HCT116 (cell line): ENCODE data around the gene LTB. TPM values are rescaled to one million over a fixed set of nuclear protein-coding genes. Genes with fewer than 3 reads are reported as not detected.

ENCODE experiments used
- ATAC-seq: fragments of 200-7000 bp; cut with Tn5 transposase; 2 replicates; pipeline ENCODE4 v1.9.1; 2020; ENCODE audit warnings: mild to moderate bottlenecking, moderate library complexity
- BruUV-seq: library from RNA; stranded (reverse); fragments of 400-500 nt; replicated peaks from 2 replicates; lab custom pipeline; 2021; lab: Mats Ljungman, UMichigan
- CTCF ChIA-PET: fragments of 300-600 bp; sonication (Branson Sonifier 250); formaldehyde crosslinking; loops from one replicate; lab custom pipeline; 2021; ENCODE audit warnings: antibody characterized with exemption; lab: Charles Lee
- POLR2A ChIA-PET: fragments of 300-600, 350-600 bp; sonication (Branson Sonifier 250); formaldehyde crosslinking; loops from one replicate; lab custom pipeline; 2021; ENCODE audit warnings: antibody characterized with exemption; lab: Charles Lee
- RAD21 ChIA-PET, 2 experiments: fragments of 300-600 bp; sonication (Branson Sonifier 250); formaldehyde crosslinking; loops; one replicate each; lab custom pipeline; 2023; ENCODE audit warnings: low total read pairs in 2 of 2; ENCODE audit not compliant: uncharacterized antibody in 2 of 2, unreplicated experiment in 2 of 2, low non-redundant PET in 1 of 2; lab: Charles Lee
- DNase-seq: peaks from one replicate; pipeline ENCODE4 v3.0.0-alpha.2; 2010; ENCODE audit warnings: low read depth, low spot score
- H2AFZ ChIP-seq: fragments of 200-600 bp; shearing (Covaris generic), sonication (generic); 2 replicates; pipeline ENCODE4 v1.6.1; 2017; ENCODE audit warnings: low read depth, mixed run types, mixed read lengths, antibody characterized with exemption, low read length; ENCODE audit not compliant: poor library complexity, severe bottlenecking
- H3K27ac ChIP-seq: 2 replicates; pipeline ENCODE4 v1.5.1; 2012; ENCODE audit warnings: low read depth, low read length
- H3K27me3 ChIP-seq: fragments of 200-600 bp; sonication (generic); 2 replicates; pipeline ENCODE4 v1.6.1; 2016; ENCODE audit warnings: mixed run types, low read length, mixed read lengths; ENCODE audit not compliant: insufficient read depth
- H3K36me3 ChIP-seq, 2 experiments: fragments of 200-500 bp in 1 of 2; fragments of 200-600 bp in 1 of 2; sonication (Bioruptor generic) in 1 of 2; sonication (generic) in 1 of 2; 2 replicates each; pipeline versions ENCODE4 v1.5.1 to v1.6.1; 2014 to 2016; ENCODE audit warnings: low read length in 2 of 2, inconsistent platforms in 1 of 2, mixed read lengths in 1 of 2, mixed run types in 1 of 2; ENCODE audit not compliant: insufficient read depth in 2 of 2, control insufficient read depth in 1 of 2
- H3K4me1 ChIP-seq, 2 experiments: fragments of 200-600 bp in 1 of 2; sonication (generic) in 1 of 2; 2 replicates each; pipeline versions ENCODE4 v1.5.1 to v1.6.1; 2012 to 2017; ENCODE audit warnings: low read length in 2 of 2, inconsistent platforms in 1 of 2, mild to moderate bottlenecking in 1 of 2, mixed read lengths in 1 of 2, mixed run types in 1 of 2, moderate library complexity in 1 of 2; ENCODE audit not compliant: insufficient read depth in 2 of 2, control insufficient read depth in 1 of 2
- H3K4me2 ChIP-seq: fragments of 200-600 bp; sonication (generic); 2 replicates; pipeline ENCODE4 v1.6.1; 2017; ENCODE audit warnings: mixed run types, low read length, mixed read lengths
- H3K4me3 ChIP-seq, 2 experiments: fragments of 200-600 bp in 1 of 2; sonication (generic) in 1 of 2; replicated peaks in 1 of 2; 2 replicates each; pipeline ENCODE4 v1.5.1; 2011 to 2016; ENCODE audit warnings: low read length in 2 of 2, control low read depth in 1 of 2, low read depth in 1 of 2, mild to moderate bottlenecking in 1 of 2, mixed read lengths in 1 of 2, mixed run types in 1 of 2
- H3K79me2 ChIP-seq: fragments of 200-600 bp; sonication (generic); 2 replicates; pipeline ENCODE4 v1.6.1; 2017; ENCODE audit warnings: mild to moderate bottlenecking, mixed run types, low read length, moderate library complexity, mixed read lengths; ENCODE audit not compliant: insufficient read depth
- H3K9ac ChIP-seq: fragments of 200-600 bp; sonication (generic); 2 replicates; pipeline ENCODE4 v1.6.1; 2016; ENCODE audit warnings: low read length, mixed read lengths
- H3K9me2 ChIP-seq: fragments of 200-600 bp; sonication (generic), shearing (Covaris generic); 2 replicates; pipeline ENCODE4 v1.6.1; 2017; ENCODE audit warnings: mixed run types, mild to moderate bottlenecking, moderate library complexity; ENCODE audit not compliant: insufficient read depth
- H3K9me3 ChIP-seq, 2 experiments: fragments of 200-500 bp in 1 of 2; fragments of 200-600 bp in 1 of 2; sonication (Bioruptor generic) in 1 of 2; sonication (generic) in 1 of 2; 2 replicates each; pipeline ENCODE4 v1.6.1; 2014 to 2017; ENCODE audit warnings: low read length in 2 of 2, mixed read lengths in 2 of 2, inconsistent platforms in 1 of 2, low read depth in 1 of 2, mild to moderate bottlenecking in 1 of 2, mixed run types in 1 of 2, moderate library complexity in 1 of 2; ENCODE audit not compliant: control insufficient read depth in 1 of 2, insufficient read depth in 1 of 2
- H4K20me1 ChIP-seq: fragments of 200-600 bp; sonication (generic), shearing (Covaris generic); 2 replicates; pipeline ENCODE4 v1.6.1; 2017; ENCODE audit warnings: mixed run types, mild to moderate bottlenecking, moderate library complexity; ENCODE audit not compliant: insufficient read depth
- CBX3 ChIP-seq: IDR thresholded peaks from 2 replicates; pipeline ENCODE4 v1.6.1; 2012; ENCODE audit warnings: low read depth
- EGR1 ChIP-seq: IDR thresholded peaks from 2 replicates; pipeline ENCODE4 v1.6.1; 2012; ENCODE audit warnings: low read depth
- EZH2 ChIP-seq: fragments of 200-600 bp; sonication (generic); IDR thresholded peaks from 2 replicates; pipeline ENCODE4 v1.6.1; 2017; ENCODE audit warnings: antibody characterized with exemption, mixed run types
- FOSL1 ChIP-seq: IDR thresholded peaks from 2 replicates; pipeline ENCODE4 v1.6.1; 2012; ENCODE audit warnings: low read depth
- JUND ChIP-seq: IDR thresholded peaks from 2 replicates; pipeline ENCODE4 v1.6.1; 2012
- POLR2AphosphoS5 ChIP-seq: IDR thresholded peaks from 2 replicates; pipeline ENCODE4 v1.6.1; 2011; ENCODE audit warnings: mild to moderate bottlenecking, low read depth, low read length, moderate library complexity
- REST ChIP-seq: IDR thresholded peaks from 2 replicates; pipeline ENCODE4 v1.6.1; 2012; ENCODE audit warnings: low read depth
- SIN3A ChIP-seq: IDR thresholded peaks from 2 replicates; pipeline ENCODE4 v1.6.1; 2012; ENCODE audit warnings: low read depth
- SP1 ChIP-seq: IDR thresholded peaks from 2 replicates; pipeline ENCODE4 v1.6.1; 2012; ENCODE audit warnings: low read depth
- YY1 ChIP-seq: IDR thresholded peaks from 2 replicates; pipeline ENCODE4 v1.6.1; 2011; ENCODE audit warnings: low read length, low read depth, moderate library complexity, mild to moderate bottlenecking; ENCODE audit not compliant: insufficient replicate concordance; ENCODE audit errors: extremely low read depth
- ZBTB33 ChIP-seq: IDR thresholded peaks from 2 replicates; pipeline ENCODE4 v1.6.1; 2011; ENCODE audit warnings: mild to moderate bottlenecking, low read length, moderate library complexity; ENCODE audit not compliant: insufficient replicate concordance; ENCODE audit errors: extremely low read depth
- ZFX ChIP-seq: fragments of 450-650 bp; IDR thresholded peaks from 2 replicates; pipeline ENCODE4 v1.6.1; 2017
- intact Hi-C: fragments of 100-400 bp; cut with micrococcal nuclease; formaldehyde crosslinking; loops from 2 replicates; pipeline ENCODE4 v1.10.0; 2022
- total RNA-seq: library from RNA; stranded (reverse); gene quantifications from one replicate; pipeline ENCODE4 v1.2.1, GENCODE V29; 2021; ENCODE audit not compliant: unreplicated experiment

The LTB gene
- total RNA-seq, 1 experiment from 2014 or later = 0.64 TPM

GRCh38 chr6:31541059-31541657 is 41.1 kb downstream of the LTB start:
- no peak overlapping the region for H2AFZ ChIP-seq
- H3K9ac ChIP-seq = peak overlapping the region; percentile 97
- H3K4me3 ChIP-seq = peak overlapping the region; percentile 85 to 98
- H3K36me3 ChIP-seq = peaks cover 39 to 42% of the 10 kb centered on the region in 2 experiments
- peaks cover 17 to 29% of the 10 kb centered on the region in 2 experiments for H3K4me1 ChIP-seq
- peak overlapping the region; percentile 96 for H3K27ac ChIP-seq
- no peak; the same call in 1 of the 2 replicates for ATAC-seq
- DNase-seq = no peak
- H3K9me2 ChIP-seq = no peaks in the 10 kb centered on the region
- no peaks in the 10 kb centered on the region for H3K27me3 ChIP-seq
- BruUV-seq = TSS peak; percentile 67
- ChIA-PET RAD21 (interaction anchor here (0.8 to 1.7 kb wide), 2 partner anchors 57 to 58 kb away, joined by 3 to 5 read pairs; no protein-coding TSS in a partner anchor), POLR2A (interaction anchor here (0.8 to 2.4 kb wide), 15 partner anchors 10 to 197 kb away, joined by 4 to 10 read pairs (median 5); partner anchors contain the start of genes C6orf47, CSNK2B, GPANK1 and MCCD1), CTCF (interaction anchor here (1.2 to 1.3 kb wide), 2 partner anchors 45 to 58 kb away, joined by 5 to 8 read pairs; no protein-coding TSS in a partner anchor)
- no peaks in the 10 kb centered on the region for H3K9me3 ChIP-seq
- H4K20me1 ChIP-seq = peaks cover 29% of the 10 kb centered on the region; the same call in 1 of the 2 replicates
- peak overlapping the region; percentile 85 for H3K4me2 ChIP-seq
- intact Hi-C loops = loop anchor here (10.0 kb wide), 1 partner anchor 294 kb away; no protein-coding TSS in a partner anchor
- peaks cover 64% of the 10 kb centered on the region for H3K79me2 ChIP-seq
- TF ChIP-seq ZFX (no peak), SP1 (no peak), ZBTB33 (no peak), SIN3A (no peak), CBX3 (no peak), EZH2 (no peak), YY1 (no peak), POLR2AphosphoS5 (no peak), JUND (no peak), REST (no peak), EGR1 (no peak), FOSL1 (no peak)
